MM.1S (cell line): ENCODE data around the gene ADGRE3.
"Not testable (repeated sequence)": the region's sequence is repeated elsewhere in the genome, so short reads cannot be mapped to it uniquely, and the experiment has no call there.

ENCODE experiments used
- EZH2 ChIP-seq: fragments of 300-600 bp; sonication (generic); optimal IDR thresholded peaks from 2 replicates; pipeline ENCODE3; 2017; ENCODE audit warnings: low read depth, mild to moderate bottlenecking, antibody characterized with exemption, low read length, mixed read lengths
- EZH2phosphoT487 ChIP-seq: fragments of 300-600 bp; sonication (generic); IDR thresholded peaks from 2 replicates; pipeline ENCODE4 v1.6.1; 2018; ENCODE audit warnings: antibody characterized with exemption, low read length
- TF ChIP-seq, protein P1 (sequence below): fragments of 300-600 bp; sonication (generic); IDR thresholded peaks from 2 replicates; pipeline ENCODE4 v1.5.1; 2016; ENCODE audit warnings: antibody characterized with exemption, low read length, mixed read lengths

GRCh38 chr19:14584372-14584771 is 90.3 kb downstream of the ADGRE3 start:
- TF ChIP-seq, protein P1, sequence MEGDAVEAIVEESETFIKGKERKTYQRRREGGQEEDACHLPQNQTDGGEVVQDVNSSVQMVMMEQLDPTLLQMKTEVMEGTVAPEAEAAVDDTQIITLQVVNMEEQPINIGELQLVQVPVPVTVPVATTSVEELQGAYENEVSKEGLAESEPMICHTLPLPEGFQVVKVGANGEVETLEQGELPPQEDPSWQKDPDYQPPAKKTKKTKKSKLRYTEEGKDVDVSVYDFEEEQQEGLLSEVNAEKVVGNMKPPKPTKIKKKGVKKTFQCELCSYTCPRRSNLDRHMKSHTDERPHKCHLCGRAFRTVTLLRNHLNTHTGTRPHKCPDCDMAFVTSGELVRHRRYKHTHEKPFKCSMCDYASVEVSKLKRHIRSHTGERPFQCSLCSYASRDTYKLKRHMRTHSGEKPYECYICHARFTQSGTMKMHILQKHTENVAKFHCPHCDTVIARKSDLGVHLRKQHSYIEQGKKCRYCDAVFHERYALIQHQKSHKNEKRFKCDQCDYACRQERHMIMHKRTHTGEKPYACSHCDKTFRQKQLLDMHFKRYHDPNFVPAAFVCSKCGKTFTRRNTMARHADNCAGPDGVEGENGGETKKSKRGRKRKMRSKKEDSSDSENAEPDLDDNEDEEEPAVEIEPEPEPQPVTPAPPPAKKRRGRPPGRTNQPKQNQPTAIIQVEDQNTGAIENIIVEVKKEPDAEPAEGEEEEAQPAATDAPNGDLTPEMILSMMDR: not testable (repeated sequence)
- not testable (repeated sequence) for TF ChIP-seq EZH2, EZH2phosphoT487
